Stimulated activated CD4-positive, alpha-beta T cell treated with anti-CD3 and anti-CD28 coated beads, Interleukin-15, amount 100 ng/mL, for 1 hour (primary cell): ENCODE measurements around the gene RFT1.
"Not testable (repeated sequence)": the region's sequence is repeated elsewhere in the genome, so short reads cannot be mapped to it uniquely, and the experiment has no call there.

Experiments used
- DNase-seq, 2 donors: peaks; one replicate each; pipeline ENCODE4 v3.0.0-alpha.2; 2020; ENCODE audit warnings: low read depth in 1 of 2, low spot score in 1 of 2

RFT1 gene

GRCh38 chr3:53163444-53164387 lies 33.5 kb upstream of the RFT1 start:
- no peak for DNase-seq

GRCh38 chr3:53162672-53163443 lies 32.6 kb upstream of the RFT1 start:
- peak; percentile 6 to 8 for DNase-seq

- DNase-seq, result peak in 1 of 2 donors; percentile 36
Observed at GRCh38 chr3:53161820-53162671, 31.8 kb upstream of the RFT1 start.

GRCh38 chr3:53161450-53161819 lies 31.2 kb upstream of the RFT1 start:
- no peak for DNase-seq

GRCh38 chr3:53160660-53161449 lies 30.6 kb upstream of the RFT1 start, which contains the start of gene PRKCD:
Gene PRKCD, plus strand, starts transcription at chr3:53161209. Its CDS starts 17,214 bp downstream, at chr3:53178423.
- peak; percentile 60 to 75 for DNase-seq

GRCh38 chr3:53160061-53160659 lies 29.9 kb upstream of the RFT1 start:
- DNase-seq, result no peak

GRCh38 chr3:53159156-53160060 lies 29.2 kb upstream of the RFT1 start:
- no peak for DNase-seq

GRCh38 chr3:53158765-53159155 lies 28.5 kb upstream of the RFT1 start:
- no peak for DNase-seq

GRCh38 chr3:53157974-53158580 lies 27.8 kb upstream of the RFT1 start:
- DNase-seq, result no peak

GRCh38 chr3:53156368-53156834 lies 26.2 kb upstream of the RFT1 start:
- DNase-seq, result no peak

GRCh38 chr3:53155760-53156159 lies 25.5 kb upstream of the RFT1 start:
- no peak for DNase-seq

- DNase-seq, result no peak
Observed at GRCh38 chr3:53154881-53155285, 24.6 kb upstream of the RFT1 start.

GRCh38 chr3:53153980-53154379 lies 23.7 kb upstream of the RFT1 start:
- DNase-seq, result no peak

GRCh38 chr3:53153264-53153823 lies 23.1 kb upstream of the RFT1 start:
- no peak for DNase-seq

GRCh38 chr3:53151870-53152660 lies 21.8 kb upstream of the RFT1 start:
- DNase-seq, result no peak

- no peak for DNase-seq
Observed at GRCh38 chr3:53151465-53151864, 21.2 kb upstream of the RFT1 start.

- not testable (repeated sequence) for DNase-seq
Observed at GRCh38 chr3:53151086-53151438, 20.8 kb upstream of the RFT1 start.
